Measurements from ENCODE around the gene TMIGD3.

Gene TMIGD3

DNA sequence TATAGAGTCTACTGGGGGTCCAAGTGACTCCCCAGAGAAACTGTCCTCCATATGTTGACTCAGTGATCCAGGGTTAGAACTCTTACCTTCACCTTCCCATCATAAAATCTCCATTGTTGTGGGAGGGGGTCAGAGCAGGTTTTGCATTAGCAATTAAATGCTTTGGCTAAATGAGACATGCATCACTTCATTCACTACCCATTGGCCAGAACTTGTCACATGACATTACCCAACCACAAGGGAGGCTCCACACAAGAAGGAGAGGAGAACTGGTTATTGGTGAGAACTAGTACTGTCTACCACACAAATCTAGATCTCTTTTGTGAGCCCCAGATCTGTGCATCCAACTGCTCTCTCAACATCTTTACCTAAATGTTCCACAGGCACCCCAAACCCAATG, 33.9 kb downstream of the TMIGD3 start:
- DNase-seq (ENCODE audit: insufficient read length, low spot score), result no peak
- no peak for TF ChIP-seq CTCF (IDR thresholded peaks at IDR 0.05; ENCODE audit: insufficient read depth, missing control alignments)
- FAIRE-seq, result no peak

GRCh38 chr1:111468717-111469100, 34.7 kb downstream of the TMIGD3 start:
- no peak for TF ChIP-seq CTCF (IDR thresholded peaks at IDR 0.05; ENCODE audit: insufficient read depth, missing control alignments)
- FAIRE-seq (no peak), DNase-seq (ENCODE audit: insufficient read length, low spot score) (no peak)

- TF ChIP-seq CTCF (IDR thresholded peaks at IDR 0.05; ENCODE audit: insufficient read depth, missing control alignments), result no peak
- DNase-seq (ENCODE audit: insufficient read length, low spot score) (no peak), FAIRE-seq (no peak)
Measured at GRCh38 chr1:111467865-111468716, 35.3 kb downstream of the TMIGD3 start.

DNA sequence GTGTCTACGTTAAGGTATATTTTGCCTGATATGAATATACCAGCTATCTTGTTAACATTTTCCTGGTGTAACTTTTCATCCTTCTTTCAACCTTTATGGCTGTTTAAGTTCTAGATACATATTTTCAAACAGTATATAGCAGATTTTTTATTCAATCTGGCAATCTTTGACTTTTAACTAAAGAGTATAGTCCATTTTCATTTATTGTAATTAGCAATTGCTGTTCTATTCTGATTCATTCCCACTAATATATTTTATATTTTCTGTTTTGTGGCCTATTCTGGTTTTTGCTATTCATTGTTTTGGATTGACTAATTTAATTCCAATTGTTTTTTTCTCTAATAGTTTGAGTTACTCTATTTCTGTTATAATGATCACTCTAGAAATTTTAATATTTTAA, 37.0 kb downstream of the TMIGD3 start:
- TF ChIP-seq CTCF (IDR thresholded peaks at IDR 0.05; ENCODE audit: insufficient read depth, missing control alignments), result no peak
- DNase-seq (ENCODE audit: insufficient read length, low spot score) (no peak), FAIRE-seq (no peak)

DNA sequence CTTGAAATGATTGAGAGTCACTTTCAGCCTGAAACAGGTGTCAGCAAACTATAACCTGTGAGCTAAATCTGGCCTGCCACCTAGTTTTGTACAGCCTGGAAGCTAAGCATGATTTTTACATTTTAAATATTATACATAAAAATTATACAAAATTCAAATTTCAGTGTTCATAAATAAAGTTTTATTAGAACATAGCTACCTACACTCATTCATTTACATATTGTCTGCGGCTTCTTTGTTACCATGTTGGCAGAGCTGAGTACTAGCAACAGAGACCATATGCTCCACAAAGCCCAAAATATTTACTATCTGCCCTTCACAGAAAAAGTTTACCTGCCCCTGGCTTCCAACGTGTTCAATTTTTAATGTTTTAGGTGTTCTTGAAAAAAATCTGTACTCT, 37.7 kb downstream of the TMIGD3 start:
- FAIRE-seq (no peak), DNase-seq (ENCODE audit: insufficient read length, low spot score) (no peak)
- TF ChIP-seq CTCF (IDR thresholded peaks at IDR 0.05; ENCODE audit: insufficient read depth, missing control alignments), result no peak

DNA sequence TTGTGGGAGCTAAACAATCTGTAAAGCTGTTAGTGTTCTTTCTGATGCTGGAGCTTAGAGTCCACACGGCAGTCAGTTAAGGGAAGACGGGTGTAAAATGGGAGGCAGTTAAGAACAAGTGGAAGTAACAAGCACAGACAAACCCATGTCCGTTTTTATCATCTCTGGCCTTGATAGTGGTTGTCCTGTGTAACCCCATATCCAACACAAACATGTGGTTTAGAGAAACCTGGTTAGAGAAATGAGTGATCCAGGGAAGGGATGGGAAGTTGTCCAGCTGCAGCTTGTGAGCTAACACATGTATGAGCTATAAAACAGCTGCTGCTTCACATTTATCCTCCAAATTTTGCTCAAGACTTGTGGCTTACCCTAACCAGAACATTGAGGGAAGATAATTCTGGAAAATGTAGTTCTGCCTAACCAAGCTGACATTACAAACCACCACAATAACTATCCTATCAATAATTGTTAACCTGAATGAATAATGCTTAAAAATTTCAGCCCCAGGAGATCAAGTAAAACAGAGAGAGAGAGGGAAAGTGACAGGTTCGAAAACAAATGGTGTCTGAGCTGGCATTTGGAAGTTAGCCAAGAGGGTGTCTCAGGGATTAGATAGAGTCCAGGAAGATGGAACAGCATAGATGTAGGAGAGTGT, 40.3 kb downstream of the TMIGD3 start:
- TF ChIP-seq CTCF (IDR thresholded peaks at IDR 0.05; ENCODE audit: insufficient read depth, missing control alignments), result no peak
- no peak for DNase-seq (ENCODE audit: insufficient read length, low spot score)
- no peak for FAIRE-seq
